Activated naive CD8-positive, alpha-beta T cell treated with anti-CD3 and anti-CD28 coated beads, Interleukin-2, amount 50 U/mL, for 16 hours (primary cell): ENCODE data around the gene GDAP2.

Experiments
- DNase-seq: peaks from one replicate; pipeline ENCODE4 v3.0.0-alpha.2; 2020; ENCODE audit warnings: low read depth, low spot score

GDAP2 gene

GRCh38 chr1:117842408-117843170, 86.8 kb downstream of the GDAP2 start:
- DNase-seq, result no peak

GRCh38 chr1:117841117-117841650, 88.2 kb downstream of the GDAP2 start:
- DNase-seq, result no peak

- no peak for DNase-seq
These were observed 90.5 kb downstream of the GDAP2 start for GRCh38 chr1:117838911-117839310.

- DNase-seq, result no peak
These were observed 93.4 kb downstream of the GDAP2 start for GRCh38 chr1:117836069-117836468.

GRCh38 chr1:117834416-117834815, 95.0 kb downstream of the GDAP2 start:
- no peak for DNase-seq

GRCh38 chr1:117832453-117832852, 97.0 kb downstream of the GDAP2 start:
- no peak for DNase-seq

GRCh38 chr1:117830222-117830621, 99.2 kb downstream of the GDAP2 start:
- no peak for DNase-seq

- no peak for DNase-seq
These were observed 101.2 kb downstream of the GDAP2 start for GRCh38 chr1:117828201-117828600.

GRCh38 chr1:117826540-117827078, 102.8 kb downstream of the GDAP2 start:
- no peak for DNase-seq

- no peak for DNase-seq
These were observed 103.3 kb downstream of the GDAP2 start for GRCh38 chr1:117826119-117826518.

- no peak for DNase-seq
These were observed 104.0 kb downstream of the GDAP2 start for GRCh38 chr1:117825414-117825813.

- DNase-seq, result no peak
These were observed 104.8 kb downstream of the GDAP2 start for GRCh38 chr1:117824616-117825015.

- DNase-seq, result no peak
These were observed 107.5 kb downstream of the GDAP2 start for GRCh38 chr1:117821774-117822482.

GRCh38 chr1:117821382-117821755, 108.1 kb downstream of the GDAP2 start:
- no peak for DNase-seq

GRCh38 chr1:117820694-117821381, 108.6 kb downstream of the GDAP2 start:
- no peak for DNase-seq

- no peak for DNase-seq
These were observed 109.3 kb downstream of the GDAP2 start for GRCh38 chr1:117820096-117820495.

GRCh38 chr1:117819301-117819700, 110.1 kb downstream of the GDAP2 start:
- DNase-seq, result no peak

- no peak for DNase-seq
These were observed 111.0 kb downstream of the GDAP2 start for GRCh38 chr1:117818456-117818855.

- no peak for DNase-seq
These were observed 111.8 kb downstream of the GDAP2 start for GRCh38 chr1:117817629-117818028.

GRCh38 chr1:117815926-117816325, 113.5 kb downstream of the GDAP2 start:
- no peak for DNase-seq

- DNase-seq, result no peak
These were observed 114.3 kb downstream of the GDAP2 start for GRCh38 chr1:117814856-117815797.
